Peyer's patch (tissue), 4 donors: ENCODE results near the gene TFPI.

Experiments used
- CTCF ChIP-seq, 6 experiments: fragments of 450-650 bp in 4 of 6; fragments of 200-600 bp in 2 of 6; sonication (generic) in 1 of 6; IDR thresholded peaks; one replicate each; pipeline ENCODE4 v1.5.1; 2017 to 2019; ENCODE audit warnings: antibody characterized with exemption in 6 of 6, mild to moderate bottlenecking in 3 of 6, moderate library complexity in 1 of 6
- POLR2A ChIP-seq, 2 donors: fragments of 450-650 bp; IDR thresholded peaks; one replicate each; pipeline ENCODE4 v1.5.1; 2017; ENCODE audit warnings: antibody characterized with exemption in 2 of 2, mild to moderate bottlenecking in 2 of 2, moderate library complexity in 2 of 2

- TF ChIP-seq CTCF (IDR thresholded peaks at IDR 0.05), result peak in 4 of 6 experiments; percentile 30 to 49 (median 38)
- TF ChIP-seq POLR2A (IDR thresholded peaks at IDR 0.05), result no peak
Measured at GRCh38 chr2:187497858-187498463, 56.3 kb downstream of the TFPI start.
